IPS DF 4.7 (cell line): ENCODE results near the gene ARHGAP24.
"Not testable (repeated sequence)": the region's sequence is repeated elsewhere in the genome, so short reads cannot be mapped to it uniquely, and the experiment has no call there.

Experiments used
- DNase-seq: peaks from one replicate; pipeline ENCODE4 v3.0.0-alpha.2; 2013; ENCODE audit warnings: low spot score; ENCODE audit errors: extremely low read depth

The ARHGAP24 gene

GRCh38 chr4:85515701-85516100, 40.8 kb downstream of the ARHGAP24 start:
- DNase-seq, result no peak

GRCh38 chr4:85518526-85518925, 43.6 kb downstream of the ARHGAP24 start:
- DNase-seq, result not testable (repeated sequence)

- DNase-seq, result no peak
Observed at GRCh38 chr4:85520765-85521749, 46.1 kb downstream of the ARHGAP24 start.

- DNase-seq, result no peak
Observed at GRCh38 chr4:85522277-85522676, 47.3 kb downstream of the ARHGAP24 start.

- no peak for DNase-seq
Observed at GRCh38 chr4:85522836-85523235, 47.9 kb downstream of the ARHGAP24 start.

- DNase-seq, result no peak
Observed at GRCh38 chr4:85527815-85528214, 52.9 kb downstream of the ARHGAP24 start.

- no peak for DNase-seq
Observed at GRCh38 chr4:85531560-85532341, 56.8 kb downstream of the ARHGAP24 start.

GRCh38 chr4:85534120-85534519, 59.2 kb downstream of the ARHGAP24 start:
- DNase-seq, result no peak

GRCh38 chr4:85543832-85544231, 68.9 kb downstream of the ARHGAP24 start:
- DNase-seq, result no peak

GRCh38 chr4:85544751-85545150, 69.8 kb downstream of the ARHGAP24 start:
- no peak for DNase-seq

GRCh38 chr4:85548116-85548515, 73.2 kb downstream of the ARHGAP24 start:
- no peak for DNase-seq

GRCh38 chr4:85548841-85549240, 73.9 kb downstream of the ARHGAP24 start:
- no peak for DNase-seq

GRCh38 chr4:85555206-85555605, 80.3 kb downstream of the ARHGAP24 start:
- no peak for DNase-seq

GRCh38 chr4:85556283-85556682, 81.3 kb downstream of the ARHGAP24 start:
- no peak for DNase-seq

GRCh38 chr4:85557016-85557901, 82.3 kb downstream of the ARHGAP24 start:
- no peak for DNase-seq

GRCh38 chr4:85565761-85566480, 91.0 kb downstream of the ARHGAP24 start:
- no peak for DNase-seq

GRCh38 chr4:85569730-85570299, 94.9 kb downstream of the ARHGAP24 start:
- DNase-seq, result no peak

GRCh38 chr4:85570388-85570787, 95.4 kb downstream of the ARHGAP24 start:
- DNase-seq, result no peak

GRCh38 chr4:85571008-85571407, 96.1 kb downstream of the ARHGAP24 start:
- no peak for DNase-seq

- DNase-seq, result no peak
Observed at GRCh38 chr4:85573270-85573669, 98.3 kb downstream of the ARHGAP24 start.
